Caco-2 (cell line): ENCODE measurements around the gene GSG1L. TPM values are rescaled to one million over a fixed set of nuclear protein-coding genes. Genes with fewer than 3 reads are reported as not detected.
"Not testable (repeated sequence)": the region's sequence is repeated elsewhere in the genome, so short reads cannot be mapped to it uniquely, and the experiment has no call there.

ENCODE experiments used
- BruUV-seq: library from RNA; stranded (reverse); fragments of 400-500 nt; replicated peaks from 2 replicates; lab custom pipeline; 2021; lab: Mats Ljungman, UMichigan
- CTCF ChIA-PET: fragments of 300-600 bp; sonication (Branson Sonifier 250); formaldehyde crosslinking; loops from one replicate; lab custom pipeline; 2022; ENCODE audit warnings: antibody characterized with exemption; lab: Charles Lee
- POLR2A ChIA-PET: fragments of 300-600 bp; sonication (Branson Sonifier 250); formaldehyde crosslinking; loops from one replicate; lab custom pipeline; 2022; ENCODE audit warnings: antibody characterized with exemption; lab: Charles Lee
- DNase-seq, 2 experiments: peaks; one replicate each; pipeline versions ENCODE4 v3.0.0 to v3.0.0-alpha.2; 2020 to 2022
- H3K27me3 ChIP-seq: replicated peaks from 2 replicates; pipeline ENCODE4 v1.6.0; 2011; ENCODE audit warnings: low read length; ENCODE audit not compliant: control insufficient read depth, insufficient read depth
- H3K36me3 ChIP-seq: 2 replicates; pipeline ENCODE4 v1.5.1; 2011; ENCODE audit warnings: low read length; ENCODE audit not compliant: control insufficient read depth, insufficient read depth
- H3K4me1 ChIP-seq: fragments of 250-450 bp; sonication (Bioruptor Pico); 2 replicates; pipeline ENCODE4 v1.5.1; 2020; ENCODE audit warnings: mild to moderate bottlenecking
- H3K4me3 ChIP-seq: 2 replicates; pipeline ENCODE4 v1.5.1; 2011; ENCODE audit warnings: low read depth, mild to moderate bottlenecking, control low read depth, low read length
- H3K9me3 ChIP-seq: fragments of 250-450 bp; sonication (Bioruptor Pico); 2 replicates; pipeline ENCODE4 v1.5.1; 2020; ENCODE audit warnings: mild to moderate bottlenecking, moderate library complexity
- H3K27ac Mint-ChIP-seq: one replicate; pipeline ENCODE4 v1.8.0; 2022; ENCODE audit warnings: mixed read lengths; ENCODE audit not compliant: unreplicated experiment
- H3K27me3 Mint-ChIP-seq: one replicate; pipeline ENCODE4 v1.8.0; 2022; ENCODE audit warnings: mixed read lengths; ENCODE audit not compliant: insufficient read depth, unreplicated experiment
- H3K36me3 Mint-ChIP-seq: one replicate; pipeline ENCODE4 v1.8.0; 2022; ENCODE audit warnings: mild to moderate bottlenecking, mixed read lengths; ENCODE audit not compliant: insufficient read depth, unreplicated experiment
- H3K4me1 Mint-ChIP-seq: one replicate; pipeline ENCODE4 v1.8.0; 2022; ENCODE audit warnings: low read depth, mixed read lengths; ENCODE audit not compliant: unreplicated experiment
- H3K4me3 Mint-ChIP-seq: one replicate; pipeline ENCODE4 v1.8.0; 2022; ENCODE audit warnings: mild to moderate bottlenecking, moderate library complexity, mixed read lengths; ENCODE audit not compliant: unreplicated experiment
- H3K9me3 Mint-ChIP-seq: one replicate; pipeline ENCODE4 v1.8.0; 2022; ENCODE audit warnings: mixed read lengths; ENCODE audit not compliant: unreplicated experiment
- intact Hi-C: fragments of 100-400 bp; cut with micrococcal nuclease; formaldehyde crosslinking; loops from one replicate; pipeline ENCODE4 v1.10.0; 2022; ENCODE audit not compliant: unreplicated experiment
- total RNA-seq: library from RNA; stranded (reverse); gene quantifications from 2 replicates; pipeline ENCODE4 v1.2.3, GENCODE V29; 2022
- TF ChIP-seq, protein P1 (sequence below), 2 experiments: fragments of 200-600 bp in 1 of 2; IDR thresholded peaks; 1 replicate in 1 of 2; 2 replicates in 1 of 2; pipeline versions ENCODE4 v1.5.1 to v1.8.0; 2011 to 2022; ENCODE audit warnings: antibody characterized with exemption in 1 of 2, control low read depth in 1 of 2, inconsistent platforms in 1 of 2, low read depth in 1 of 2, low read length in 1 of 2, mild to moderate bottlenecking in 1 of 2, moderate library complexity in 1 of 2; ENCODE audit not compliant: insufficient read depth in 1 of 2, severe bottlenecking in 1 of 2, unreplicated experiment in 1 of 2

Gene GSG1L
- total RNA-seq, 1 experiment from 2014 or later: not detected

DNA sequence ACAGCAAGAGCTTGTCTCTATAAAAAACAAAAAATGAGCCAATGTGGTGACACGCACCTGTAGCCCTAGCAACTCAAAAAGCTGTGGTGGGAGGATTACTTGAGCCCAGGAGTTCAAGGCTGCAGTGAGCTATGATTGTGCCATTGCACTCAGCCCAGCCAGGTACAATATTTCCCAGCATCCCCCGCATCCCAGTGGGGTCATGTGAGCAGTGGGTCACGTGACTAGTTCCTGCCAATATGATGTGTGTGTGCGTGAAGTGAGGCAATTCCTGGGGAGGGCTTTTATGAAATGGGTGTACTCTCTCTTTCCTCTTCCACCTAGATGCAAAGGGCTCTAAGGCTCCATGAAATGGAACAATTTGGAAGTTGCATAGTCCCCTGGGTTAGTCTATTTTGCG lies 81.3 kb downstream of the GSG1L start:
- H3K4me1 Mint-ChIP-seq: no peaks in the 10 kb centered on the region
- H3K4me3 Mint-ChIP-seq: no peak overlapping the region
- no peaks in the 10 kb centered on the region; the same call in 1 of the 2 replicates for H3K27me3 ChIP-seq
- H3K27me3 Mint-ChIP-seq: peaks cover 10% of the 10 kb centered on the region
- POLR2A ChIA-PET: no interaction called here
- CTCF ChIA-PET: no interaction called here
- TF ChIP-seq, protein P1, sequence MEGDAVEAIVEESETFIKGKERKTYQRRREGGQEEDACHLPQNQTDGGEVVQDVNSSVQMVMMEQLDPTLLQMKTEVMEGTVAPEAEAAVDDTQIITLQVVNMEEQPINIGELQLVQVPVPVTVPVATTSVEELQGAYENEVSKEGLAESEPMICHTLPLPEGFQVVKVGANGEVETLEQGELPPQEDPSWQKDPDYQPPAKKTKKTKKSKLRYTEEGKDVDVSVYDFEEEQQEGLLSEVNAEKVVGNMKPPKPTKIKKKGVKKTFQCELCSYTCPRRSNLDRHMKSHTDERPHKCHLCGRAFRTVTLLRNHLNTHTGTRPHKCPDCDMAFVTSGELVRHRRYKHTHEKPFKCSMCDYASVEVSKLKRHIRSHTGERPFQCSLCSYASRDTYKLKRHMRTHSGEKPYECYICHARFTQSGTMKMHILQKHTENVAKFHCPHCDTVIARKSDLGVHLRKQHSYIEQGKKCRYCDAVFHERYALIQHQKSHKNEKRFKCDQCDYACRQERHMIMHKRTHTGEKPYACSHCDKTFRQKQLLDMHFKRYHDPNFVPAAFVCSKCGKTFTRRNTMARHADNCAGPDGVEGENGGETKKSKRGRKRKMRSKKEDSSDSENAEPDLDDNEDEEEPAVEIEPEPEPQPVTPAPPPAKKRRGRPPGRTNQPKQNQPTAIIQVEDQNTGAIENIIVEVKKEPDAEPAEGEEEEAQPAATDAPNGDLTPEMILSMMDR (IDR thresholded peaks at IDR 0.05; ENCODE audit: insufficient read depth in 1 of 2, low read depth in 1 of 2, low read length in 1 of 2, severe bottlenecking in 1 of 2, unreplicated experiment in 1 of 2): no peak
- H3K4me1 ChIP-seq: no peaks in the 10 kb centered on the region
- H3K27ac Mint-ChIP-seq: no peak overlapping the region
- BruUV-seq: no TSS peak
- no peaks in the 10 kb centered on the region for H3K36me3 ChIP-seq
- H3K9me3 ChIP-seq: no peaks in the 10 kb centered on the region
- peak in 1 of 2 experiments; percentile 40 for DNase-seq
- no peaks in the 10 kb centered on the region for H3K36me3 Mint-ChIP-seq
- intact Hi-C loops: no loop called here
- H3K4me3 ChIP-seq: no peak overlapping the region
- no peaks in the 10 kb centered on the region for H3K9me3 Mint-ChIP-seq

DNA sequence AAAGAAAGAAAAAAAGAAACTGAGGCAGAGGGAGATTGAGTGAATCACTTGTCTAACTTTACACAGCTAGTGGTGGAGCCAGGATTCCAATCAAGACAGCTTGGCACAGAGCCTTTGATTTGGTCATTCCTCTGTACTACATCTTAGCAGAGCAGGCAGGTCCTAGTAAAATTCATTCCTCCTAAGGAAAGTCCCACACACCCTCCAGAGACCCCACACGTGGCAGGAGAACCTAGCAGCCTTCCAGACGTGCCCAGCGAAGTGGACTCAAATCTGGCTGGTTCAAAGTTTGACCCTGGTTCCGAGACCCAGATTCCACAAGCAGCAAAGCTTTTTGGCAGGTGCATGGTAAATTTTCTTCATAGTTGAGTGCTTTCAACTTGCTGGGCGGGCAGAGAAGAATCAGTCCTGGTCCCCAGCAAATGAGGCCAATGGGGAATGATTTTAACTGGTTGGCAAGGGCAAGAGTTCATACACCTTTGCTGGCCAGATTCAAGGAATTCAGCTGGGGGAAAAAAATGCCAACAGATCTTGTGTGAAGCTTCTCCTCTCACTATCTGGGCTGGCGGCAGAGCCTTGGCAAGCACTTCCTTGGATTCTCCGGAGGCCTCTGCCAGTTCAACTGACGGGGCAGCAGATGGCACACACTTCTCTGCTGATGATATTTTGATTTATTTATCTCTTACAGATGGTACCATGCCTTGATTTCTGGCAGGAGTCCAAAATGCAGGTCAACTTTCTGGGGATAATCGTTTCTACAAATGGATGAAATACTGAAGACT lies 82.4 kb downstream of the GSG1L start:
- Mint-ChIP-seq H3K4me1 (no peaks in the 10 kb centered on the region), H3K9me3 (no peaks in the 10 kb centered on the region), H3K36me3 (no peaks in the 10 kb centered on the region), H3K27ac (no peak overlapping the region), H3K4me3 (no peak overlapping the region), H3K27me3 (peaks cover 10% of the 10 kb centered on the region)
- TF ChIP-seq, protein P1 (IDR thresholded peaks at IDR 0.05; ENCODE audit: insufficient read depth in 1 of 2, low read depth in 1 of 2, low read length in 1 of 2, severe bottlenecking in 1 of 2, unreplicated experiment in 1 of 2): no peak
- intact Hi-C loops: no loop called here
- ChIA-PET CTCF (no interaction called here), POLR2A (no interaction called here)
- Histone ChIP-seq H3K27me3 (no peaks in the 10 kb centered on the region; the same call in 1 of the 2 replicates), H3K9me3 (no peaks in the 10 kb centered on the region), H3K4me1 (no peaks in the 10 kb centered on the region), H3K4me3 (no peak overlapping the region), H3K36me3 (no peaks in the 10 kb centered on the region)
- no TSS peak for BruUV-seq
- no peak for DNase-seq

DNA sequence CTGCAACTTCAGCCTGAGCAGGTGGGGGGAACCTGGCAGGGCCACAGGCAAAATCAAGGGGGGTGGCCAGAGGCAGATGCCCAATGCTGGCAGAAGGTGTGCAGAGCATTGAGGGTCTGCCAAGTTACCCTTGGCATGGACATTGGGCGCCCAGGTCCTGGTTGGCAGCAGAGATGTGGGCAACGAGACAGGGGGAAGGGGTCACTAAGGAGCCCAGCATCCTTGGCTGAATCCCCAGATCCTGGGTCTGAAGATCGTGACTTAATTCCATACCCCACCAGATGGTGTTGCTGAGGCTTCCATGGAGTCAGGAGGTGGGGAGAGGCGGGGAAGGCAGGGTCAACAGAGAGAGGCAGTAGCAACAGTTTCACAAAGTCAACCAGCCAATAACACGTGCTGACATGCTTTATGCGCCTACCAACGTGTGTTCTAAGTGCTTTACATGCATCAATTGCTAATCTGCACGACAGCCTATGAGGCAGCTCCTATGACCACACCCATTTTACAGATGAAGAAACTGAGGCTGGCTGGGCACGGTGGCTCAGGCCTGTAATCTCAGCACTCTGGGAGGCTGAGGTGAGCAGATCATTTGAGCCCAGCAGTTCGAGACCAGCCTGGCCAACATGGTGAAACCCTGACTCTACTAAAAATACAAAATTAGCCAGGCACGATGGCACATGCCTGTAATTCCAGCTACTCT lies 83.3 kb downstream of the GSG1L start:
- Histone ChIP-seq H3K36me3 (no peaks in the 10 kb centered on the region), H3K9me3 (no peaks in the 10 kb centered on the region), H3K27me3 (no peaks in the 10 kb centered on the region; the same call in 1 of the 2 replicates), H3K4me3 (no peak overlapping the region), H3K4me1 (no peaks in the 10 kb centered on the region)
- Mint-ChIP-seq H3K4me1 (no peaks in the 10 kb centered on the region), H3K4me3 (no peak overlapping the region), H3K27me3 (peaks cover 10% of the 10 kb centered on the region), H3K36me3 (no peaks in the 10 kb centered on the region), H3K9me3 (no peaks in the 10 kb centered on the region), H3K27ac (no peak overlapping the region)
- DNase-seq: no peak
- intact Hi-C loops: no loop called here
- TF ChIP-seq, protein P1 (IDR thresholded peaks at IDR 0.05; ENCODE audit: insufficient read depth in 1 of 2, low read depth in 1 of 2, low read length in 1 of 2, severe bottlenecking in 1 of 2, unreplicated experiment in 1 of 2): no peak
- ChIA-PET POLR2A (no interaction called here), CTCF (no interaction called here)
- no TSS peak for BruUV-seq

DNA sequence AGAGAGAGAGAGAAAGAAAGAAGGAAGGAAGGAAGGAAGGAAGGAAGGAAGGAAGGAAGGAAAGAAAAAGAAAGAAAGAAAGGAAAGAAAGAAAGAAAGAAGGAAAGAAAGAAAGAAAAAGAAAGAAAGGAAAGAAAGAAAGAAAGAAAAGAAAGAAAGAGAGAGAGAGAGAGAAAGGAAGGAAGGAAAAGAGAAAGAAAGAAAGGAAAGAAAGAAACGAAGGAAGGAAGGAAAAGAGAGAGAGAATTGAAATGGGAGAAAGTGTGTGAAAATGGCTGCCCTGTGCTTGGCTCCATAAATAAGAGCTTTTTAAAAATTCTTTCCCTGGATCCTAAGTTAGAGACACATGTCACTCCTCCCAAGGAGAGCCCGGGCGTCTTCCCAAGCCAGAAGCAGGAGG lies 83.8 kb downstream of the GSG1L start:
- H3K27me3 ChIP-seq, CTCF ChIA-PET, H3K36me3 Mint-ChIP-seq, DNase-seq, H3K4me1 ChIP-seq, H3K4me3 ChIP-seq, H3K9me3 Mint-ChIP-seq, H3K4me1 Mint-ChIP-seq, POLR2A ChIA-PET, H3K27me3 Mint-ChIP-seq, H3K27ac Mint-ChIP-seq, H3K36me3 ChIP-seq, intact Hi-C loops, BruUV-seq, H3K4me3 Mint-ChIP-seq, H3K9me3 ChIP-seq: not testable (repeated sequence)
